Left cardiac atrium (tissue), 4 donors: ENCODE measurements around the gene SNX6. TPM values are rescaled to one million over a fixed set of nuclear protein-coding genes. Genes with fewer than 3 reads are reported as not detected.
"Not testable (repeated sequence)": the region's sequence is repeated elsewhere in the genome, so short reads cannot be mapped to it uniquely, and the experiment has no call there.

Source experiments
- ATAC-seq, 2 donors: fragments of 200-7000 bp; cut with Tn5 transposase; one replicate each; pipeline ENCODE4 v1.9.1; 2020; ENCODE audit warnings: mild to moderate bottlenecking in 2 of 2, moderate library complexity in 2 of 2
- DNase-seq: peaks from one replicate; pipeline ENCODE4 v3.0.0-alpha.2; 2020
- intact Hi-C, 2 donors: fragments of 100-400 bp; cut with DNase I; formaldehyde crosslinking; loops; one replicate each; pipeline versions ENCODE4 v1.14.1 to v1.15.1; 2022 to 2023
- total RNA-seq, 2 donors: library from RNA; stranded (reverse); fragmentation: NEBNext Ultra II Directional; extraction: Animal tissue kit (Norgen Biotek cat#: 25700); gene quantifications; one replicate each; pipeline ENCODE4 v1.2.1, GENCODE V29; 2021
- donor health status: DM: no; HTN: yes; CAD: no.
- donor health status: DM: no; HTN: yes; CAD: no; lungs with severe emphysema.
- donor health status: DM: yes; HTN: yes; CAD: no.
- donor health status: Dilated cardiomyopathy.

Gene SNX6
- total RNA-seq, 2 donors from 2014 or later = 56.8 to 58.2 TPM

DNA sequence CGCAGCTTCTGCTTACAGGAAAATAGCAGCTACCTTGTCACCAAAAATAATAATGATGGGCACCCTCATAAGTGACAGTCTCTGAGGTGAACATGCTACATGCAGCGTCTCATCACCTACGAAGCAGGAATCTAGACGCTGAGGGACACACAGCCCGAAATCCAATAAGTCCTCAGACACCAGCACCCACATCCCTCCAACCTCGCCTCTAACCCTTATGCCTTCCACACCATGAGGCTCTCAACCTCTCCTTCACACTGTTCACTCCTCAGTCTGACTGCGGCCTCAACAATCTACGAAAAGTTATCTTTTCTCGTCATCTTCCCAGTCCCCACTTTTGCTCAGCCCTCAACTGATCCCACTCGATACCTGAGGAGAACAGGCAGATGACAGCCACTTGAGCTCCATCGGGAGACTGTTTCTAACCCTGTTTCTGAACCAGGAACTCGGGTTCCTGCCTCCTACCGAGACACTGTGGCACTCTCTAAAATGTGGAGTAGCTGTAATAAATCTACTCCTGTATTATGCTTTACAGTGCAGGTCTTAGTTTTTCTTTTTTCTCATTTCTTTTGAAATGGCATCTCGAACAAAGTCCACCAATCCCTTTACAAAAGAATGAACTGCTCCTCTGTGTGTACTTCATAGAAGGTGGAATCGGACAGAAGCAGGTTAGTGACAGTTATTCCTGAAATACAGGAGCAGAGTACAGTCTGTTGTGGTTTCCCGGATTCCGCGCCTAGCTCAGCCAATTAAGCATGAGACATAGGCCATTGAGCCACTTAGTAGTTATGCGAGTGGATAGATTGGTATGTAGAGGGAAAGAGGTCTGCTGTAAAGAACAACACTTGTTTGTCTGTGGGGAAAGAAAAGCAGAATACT, 89.5 kb downstream of the SNX6 start:
- ATAC-seq, DNase-seq, intact Hi-C loops: not testable (repeated sequence)

DNA sequence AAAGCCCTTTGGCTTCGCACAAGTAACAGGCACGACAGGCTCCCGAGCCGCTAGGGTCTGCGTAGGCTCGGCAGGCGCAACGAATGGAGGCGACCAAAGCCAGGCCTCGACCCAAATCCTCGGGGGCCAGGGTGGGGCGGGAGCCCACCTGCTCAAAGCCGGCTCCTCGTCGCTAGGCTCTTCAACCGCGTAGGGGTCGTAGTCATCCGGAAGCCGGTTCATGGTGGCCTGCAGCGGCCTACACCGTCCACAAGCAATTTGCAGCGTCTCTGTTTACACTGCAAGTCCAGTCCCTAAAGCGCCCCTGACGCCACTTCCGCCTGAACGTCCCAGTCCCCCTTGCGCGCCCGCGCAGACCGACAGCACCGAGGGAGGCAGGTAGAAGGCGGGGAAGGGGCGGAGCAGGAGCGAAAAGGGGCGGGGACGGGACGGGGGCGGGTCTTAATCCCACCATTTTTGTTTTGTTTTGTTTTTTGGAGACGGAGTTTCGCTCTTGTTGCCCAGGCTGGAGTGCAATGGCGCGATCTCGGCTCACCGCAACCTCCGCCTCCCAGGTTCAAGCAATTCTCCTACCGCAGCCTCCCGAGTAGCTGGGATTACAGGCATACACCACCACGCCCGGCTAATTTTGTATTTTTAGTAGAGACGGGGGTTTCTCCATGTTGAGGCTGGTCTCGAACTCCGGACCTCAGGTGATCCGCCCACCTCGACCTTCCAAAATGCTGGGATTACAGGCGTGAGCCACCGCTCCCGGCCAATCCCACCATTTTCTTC, 90.4 kb downstream of the SNX6 start, which contains the start of gene EAPP:
TSS of gene EAPP (minus strand) at position 295 of the 774 bp plus-strand sequence. CDS start at position 222, 73 bp downstream.
- intact Hi-C loops = no loop called here
- ATAC-seq (peak; percentile 99 to 100), DNase-seq (peak; percentile 98)

DNA sequence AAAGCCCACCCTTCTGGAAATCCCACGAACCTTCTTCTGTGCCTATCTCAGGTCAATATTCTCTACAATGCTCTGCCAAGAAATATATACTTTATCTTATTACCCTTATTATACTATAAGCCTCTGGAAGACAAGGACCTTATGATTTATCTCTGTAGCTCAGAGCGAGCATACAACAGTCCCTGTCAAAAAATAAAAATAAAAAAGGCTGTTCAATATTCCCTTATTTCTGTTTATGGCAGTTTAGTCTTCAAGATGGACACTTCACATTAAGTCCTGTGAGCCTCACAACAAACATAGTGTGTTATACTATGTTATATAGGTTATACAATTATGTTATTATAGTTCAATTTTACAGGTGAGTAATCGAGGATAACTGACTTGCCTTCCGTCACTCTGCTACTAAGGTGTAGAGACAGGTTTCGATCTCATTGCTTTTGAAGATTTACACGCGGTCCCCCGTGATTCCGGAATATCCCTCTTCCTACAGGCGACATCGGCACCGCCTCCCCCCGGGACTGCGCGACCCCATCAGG, 91.0 kb downstream of the SNX6 start:
- no peak for ATAC-seq
- DNase-seq = no peak
- intact Hi-C loops = no loop called here

DNA sequence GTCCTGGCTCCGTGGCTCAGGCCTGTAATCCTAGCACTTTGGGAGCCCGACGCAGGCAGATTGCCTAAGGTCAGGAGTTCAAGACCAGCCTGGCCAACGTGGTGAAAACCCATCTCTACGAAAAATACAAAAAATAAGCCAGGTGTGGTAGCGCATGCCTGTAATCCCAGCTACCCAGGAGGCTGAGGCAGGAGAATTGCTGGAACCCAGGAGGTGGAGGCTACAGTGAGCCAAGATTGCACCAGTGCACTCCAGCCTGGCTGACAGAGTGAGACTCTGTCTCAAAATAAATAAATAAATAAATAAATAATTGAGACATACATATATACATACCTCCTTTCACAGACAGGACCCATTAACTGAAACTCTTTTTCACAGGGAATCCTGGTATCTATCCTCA, 91.9 kb downstream of the SNX6 start:
- ATAC-seq, DNase-seq, intact Hi-C loops: not testable (repeated sequence)

DNA sequence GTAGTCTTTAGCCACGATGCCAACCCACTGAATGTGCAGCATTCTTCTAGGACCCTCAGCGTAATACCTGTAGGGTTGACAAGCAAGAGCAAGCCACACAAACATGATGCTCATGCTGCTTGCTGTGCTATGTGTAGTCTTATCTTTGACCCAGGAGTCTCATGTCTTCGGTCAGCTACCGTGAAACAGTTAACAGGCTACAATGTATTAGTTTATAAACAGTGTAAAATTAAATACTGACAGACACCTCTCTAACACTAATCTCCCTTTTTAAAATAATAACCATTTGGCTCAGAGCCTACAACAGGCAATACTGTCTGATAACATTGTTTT, 92.3 kb downstream of the SNX6 start:
- no peak for DNase-seq
- no peak for ATAC-seq
- intact Hi-C loops = no loop called here

DNA sequence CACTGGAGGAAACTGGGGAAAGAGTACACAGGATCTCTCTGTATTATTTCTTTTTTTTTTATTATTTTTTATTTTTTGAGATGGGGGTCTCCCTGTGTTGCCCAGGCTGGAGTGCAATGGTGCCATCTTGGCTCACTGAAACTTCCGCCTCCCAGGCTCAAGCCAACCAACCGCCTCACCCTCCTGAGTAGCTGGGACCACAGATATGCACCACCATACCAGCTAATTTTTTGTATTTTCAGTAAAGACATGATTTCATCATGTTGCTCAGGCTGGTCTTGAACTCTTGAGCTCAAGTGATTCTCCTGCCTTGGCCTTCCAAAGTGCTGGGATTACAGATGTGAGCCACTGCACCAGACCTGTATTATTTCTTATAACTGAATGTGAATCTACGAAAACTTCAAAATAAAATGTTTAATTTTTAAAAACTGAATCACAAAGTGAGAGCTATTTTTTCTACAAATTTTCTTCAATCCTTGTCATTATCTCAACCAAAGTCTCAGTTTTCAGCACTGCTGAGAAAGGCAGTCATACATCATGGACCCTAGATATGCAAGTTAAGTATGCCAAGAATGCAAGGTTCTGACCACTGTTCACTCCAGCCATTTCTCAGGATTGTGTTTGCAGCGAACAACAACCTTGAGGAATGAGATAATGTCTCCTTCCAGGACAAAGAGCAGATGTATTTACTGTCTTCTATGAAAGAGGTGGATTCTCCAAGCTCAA, 92.8 kb downstream of the SNX6 start:
- DNase-seq (no peak), ATAC-seq (no peak)
- intact Hi-C loops = no loop called here

DNA sequence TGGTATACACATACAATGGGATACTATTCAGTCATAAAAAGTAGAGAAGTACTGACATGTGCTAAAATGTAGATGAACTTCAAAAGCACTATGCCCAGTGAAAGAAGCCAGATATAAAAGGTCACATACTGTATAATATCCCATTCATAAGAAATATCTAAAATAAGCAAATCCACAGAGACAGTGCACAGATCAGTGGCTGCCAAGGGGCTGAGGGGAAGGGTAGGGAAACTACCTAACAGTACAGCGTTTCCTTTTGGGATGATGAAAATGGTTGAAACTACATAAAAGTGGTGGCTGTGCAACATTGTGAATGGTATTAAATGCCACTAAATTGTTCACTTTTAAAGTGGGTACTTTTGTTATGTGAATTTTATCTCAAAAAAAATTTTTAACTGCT, 102.4 kb downstream of the SNX6 start:
- no peak for DNase-seq
- ATAC-seq = no peak
- intact Hi-C loops = no loop called here

DNA sequence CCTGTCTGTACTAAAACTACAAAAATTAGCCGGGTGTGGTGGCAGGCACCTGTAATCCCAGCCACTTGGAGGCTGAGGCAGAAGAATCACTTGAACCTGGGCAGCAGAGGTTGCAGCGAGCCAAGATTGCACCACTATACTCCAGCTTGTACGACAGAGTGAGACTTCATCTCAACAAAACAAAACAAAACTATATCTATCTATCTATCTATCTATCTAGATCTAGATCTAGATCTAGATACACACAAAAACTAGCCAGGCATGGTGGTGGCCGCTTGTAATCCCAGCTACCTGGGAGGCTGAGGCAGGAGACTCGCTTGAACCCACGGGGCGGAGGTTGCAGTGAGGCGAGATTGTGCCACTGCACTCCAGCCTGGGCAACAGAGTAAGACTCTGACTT, 105.7 kb downstream of the SNX6 start:
- ATAC-seq, intact Hi-C loops, DNase-seq: not testable (repeated sequence)

DNA sequence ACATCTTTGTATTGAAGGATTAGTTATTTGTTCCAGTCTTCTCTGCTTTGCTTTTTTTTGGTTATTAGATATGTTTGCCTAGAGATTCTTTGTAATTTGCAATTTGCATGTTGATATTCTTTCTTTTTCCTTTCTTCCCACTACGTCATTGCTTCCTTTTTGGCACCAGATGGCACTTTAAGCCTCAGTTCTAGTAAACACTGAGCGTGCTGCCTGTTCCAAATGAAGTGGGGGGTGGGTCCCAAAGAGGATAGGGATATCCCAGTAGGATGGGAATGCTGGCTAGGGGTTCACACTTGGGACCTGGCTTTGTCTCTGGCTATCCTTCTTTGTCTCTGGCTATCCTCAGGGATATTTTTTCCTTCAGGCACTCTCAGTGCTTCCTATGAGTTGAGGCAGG, 107.5 kb downstream of the SNX6 start:
- no peak for ATAC-seq
- intact Hi-C loops = no loop called here
- no peak for DNase-seq

DNA sequence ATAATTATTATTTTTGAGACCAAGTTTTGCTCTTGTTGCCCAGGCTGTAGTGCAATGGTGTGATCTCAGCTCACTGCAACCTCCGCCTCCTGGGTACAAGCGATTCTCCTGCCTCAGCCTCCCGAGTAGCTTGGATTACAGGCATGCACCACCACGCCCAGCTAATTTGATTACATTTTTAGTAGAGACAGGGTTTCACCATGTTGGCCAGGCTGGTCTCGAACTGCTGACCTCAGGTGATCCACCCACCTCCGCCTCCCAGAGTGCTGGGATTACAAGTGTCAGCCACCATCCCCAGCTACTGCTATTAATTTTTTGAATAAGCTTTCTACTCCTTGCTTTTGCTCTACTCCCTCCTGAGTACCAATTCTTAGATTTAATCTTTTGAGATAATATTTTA, 108.9 kb downstream of the SNX6 start:
- intact Hi-C loops, ATAC-seq, DNase-seq: not testable (repeated sequence)

DNA sequence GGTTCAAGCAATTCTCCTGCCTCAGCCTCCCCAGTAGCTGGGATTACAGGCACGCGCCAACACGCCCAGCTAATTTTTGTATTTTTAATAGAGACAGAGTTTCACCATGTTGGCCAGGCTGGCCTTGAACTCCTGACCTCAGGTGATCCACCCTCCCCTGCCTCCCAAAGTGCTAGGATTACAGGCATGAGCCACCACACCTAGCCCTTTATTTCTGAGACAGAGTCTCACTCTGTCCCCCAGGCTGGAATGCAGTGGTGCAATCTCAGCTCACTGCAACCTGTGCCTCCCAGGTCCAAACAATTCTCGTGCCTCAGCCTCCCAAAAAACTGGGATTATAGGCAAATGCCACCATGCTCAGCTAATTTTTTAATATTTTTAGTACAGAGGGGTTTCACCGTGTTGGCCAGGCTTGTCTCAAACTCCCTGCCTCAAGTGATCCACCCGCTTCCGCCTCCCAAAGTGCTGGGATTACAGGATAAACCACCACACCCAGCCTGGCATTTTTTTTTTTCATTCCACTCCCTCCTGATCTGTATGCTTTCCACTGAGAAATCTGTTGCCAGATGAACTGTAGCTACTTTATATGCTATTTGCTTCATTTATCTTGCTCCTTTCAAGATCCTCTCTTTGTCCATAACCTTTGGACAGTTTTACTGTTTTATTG, 109.5 kb downstream of the SNX6 start:
- ATAC-seq, intact Hi-C loops, DNase-seq: not testable (repeated sequence)

Other genes with a start within 250 kb of the SNX6 start
- 10 to 100 TPM; 14.9 to 15.5 TPM for gene SPTSSA, start 167.9 kb downstream of the SNX6 start, total RNA-seq
- gene EAPP, start 90.4 kb downstream of the SNX6 start, total RNA-seq = 10 to 100 TPM; 15.9 to 20.9 TPM
- gene CFL2, start 84.4 kb upstream of the SNX6 start, total RNA-seq = 100 to 1,000 TPM; 340 to 356 TPM
- gene BAZ1A, start 245.2 kb upstream of the SNX6 start, total RNA-seq = 10 to 100 TPM in 1 of 2 donors, 1 to 10 TPM in 1; 8.2 to 13.8 TPM